NCI-H1092 treated with DMSO at 0.1 percent for 48 hours (cell line): Measurements from ENCODE around the gene CUBN.
"Not testable (repeated sequence)": the region's sequence is repeated elsewhere in the genome, so short reads cannot be mapped to it uniquely, and the experiment has no call there.

ENCODE experiments used
- DNase-seq: peaks from one replicate; lab custom pipeline; 2025; lab: John Stamatoyannopoulos, UW

The CUBN gene

GRCh38 chr10:17141504-17142229 is 12.1 kb upstream of the CUBN start:
- DNase-seq: no peak

GRCh38 chr10:17140386-17140761 is 10.8 kb upstream of the CUBN start:
- DNase-seq: no peak

- DNase-seq: no peak
Measured at GRCh38 chr10:17138460-17139042, 8.9 kb upstream of the CUBN start.

- DNase-seq: no peak
Measured at GRCh38 chr10:17134737-17135260, 5.2 kb upstream of the CUBN start.

GRCh38 chr10:17134282-17134681 is 4.7 kb upstream of the CUBN start:
- no peak for DNase-seq

- DNase-seq: no peak
Measured at GRCh38 chr10:17128261-17128660, 1.4 kb downstream of the CUBN start.

GRCh38 chr10:17126327-17126726 is 3.3 kb downstream of the CUBN start:
- DNase-seq: no peak

- DNase-seq: no peak
Measured at GRCh38 chr10:17125206-17125893, 4.3 kb downstream of the CUBN start.

GRCh38 chr10:17123961-17124360 is 5.7 kb downstream of the CUBN start:
- no peak for DNase-seq

- no peak for DNase-seq
Measured at GRCh38 chr10:17122726-17123661, 6.6 kb downstream of the CUBN start.

- DNase-seq: no peak
Measured at GRCh38 chr10:17122052-17122451, 7.6 kb downstream of the CUBN start.

- no peak for DNase-seq
Measured at GRCh38 chr10:17120694-17121093, 8.9 kb downstream of the CUBN start.

- no peak for DNase-seq
Measured at GRCh38 chr10:17119845-17120244, 9.8 kb downstream of the CUBN start.

- DNase-seq: no peak
Measured at GRCh38 chr10:17116193-17116592, 13.4 kb downstream of the CUBN start.

GRCh38 chr10:17115683-17116082 is 13.9 kb downstream of the CUBN start:
- no peak for DNase-seq

GRCh38 chr10:17114878-17115444 is 14.7 kb downstream of the CUBN start:
- not testable (repeated sequence) for DNase-seq

- DNase-seq: no peak
Measured at GRCh38 chr10:17113889-17114540, 15.6 kb downstream of the CUBN start.

GRCh38 chr10:17113346-17113745 is 16.3 kb downstream of the CUBN start:
- DNase-seq: no peak

- DNase-seq: no peak
Measured at GRCh38 chr10:17112566-17112965, 17.0 kb downstream of the CUBN start.

- no peak for DNase-seq
Measured at GRCh38 chr10:17109475-17110207, 20.0 kb downstream of the CUBN start.
